ENCODE data around the gene CMSS1.

CMSS1 gene

GRCh38 chr3:99965077-99965476 is 147.4 kb downstream of the CMSS1 start:
- no peak for DNase-seq

GRCh38 chr3:99965681-99966408 is 148.2 kb downstream of the CMSS1 start:
- DNase-seq = no peak

GRCh38 chr3:99966662-99967416 is 149.2 kb downstream of the CMSS1 start:
- DNase-seq = peak; percentile 66

- DNase-seq = no peak
Measured at GRCh38 chr3:99967796-99968195, 150.1 kb downstream of the CMSS1 start.

- DNase-seq = no peak
Measured at GRCh38 chr3:99969136-99969535, 151.5 kb downstream of the CMSS1 start.

- DNase-seq = no peak
Measured at GRCh38 chr3:99970198-99970597, 152.5 kb downstream of the CMSS1 start.

- DNase-seq = no peak
Measured at GRCh38 chr3:99971761-99972160, 154.1 kb downstream of the CMSS1 start.

- DNase-seq = no peak
Measured at GRCh38 chr3:99972380-99973104, 154.9 kb downstream of the CMSS1 start.

GRCh38 chr3:99974989-99975388 is 157.3 kb downstream of the CMSS1 start:
- no peak for DNase-seq

GRCh38 chr3:99976584-99976983 is 158.9 kb downstream of the CMSS1 start:
- DNase-seq = no peak

- no peak for DNase-seq
Measured at GRCh38 chr3:99978221-99978620, 160.6 kb downstream of the CMSS1 start.

GRCh38 chr3:99980606-99981005 is 162.9 kb downstream of the CMSS1 start:
- no peak for DNase-seq

- DNase-seq = no peak
Measured at GRCh38 chr3:99981138-99981537, 163.5 kb downstream of the CMSS1 start.

GRCh38 chr3:99982650-99983049 is 165.0 kb downstream of the CMSS1 start:
- DNase-seq = no peak

- no peak for DNase-seq
Measured at GRCh38 chr3:99984139-99984538, 166.5 kb downstream of the CMSS1 start.

GRCh38 chr3:99984668-99985067 is 167.0 kb downstream of the CMSS1 start:
- no peak for DNase-seq

GRCh38 chr3:99990179-99990578 is 172.5 kb downstream of the CMSS1 start:
- DNase-seq = no peak

- DNase-seq = no peak
Measured at GRCh38 chr3:99997293-99997692, 179.6 kb downstream of the CMSS1 start.

GRCh38 chr3:99999536-99999935 is 181.9 kb downstream of the CMSS1 start:
- DNase-seq = no peak

GRCh38 chr3:100001083-100001482 is 183.4 kb downstream of the CMSS1 start:
- DNase-seq = no peak

GRCh38 chr3:100001526-100002270 is 184.0 kb downstream of the CMSS1 start:
- DNase-seq = no peak

- DNase-seq = no peak
Measured at GRCh38 chr3:100002599-100003350, 185.1 kb downstream of the CMSS1 start.
